Measurements from ENCODE around the gene ZFYVE9.

ZFYVE9 gene

DNA sequence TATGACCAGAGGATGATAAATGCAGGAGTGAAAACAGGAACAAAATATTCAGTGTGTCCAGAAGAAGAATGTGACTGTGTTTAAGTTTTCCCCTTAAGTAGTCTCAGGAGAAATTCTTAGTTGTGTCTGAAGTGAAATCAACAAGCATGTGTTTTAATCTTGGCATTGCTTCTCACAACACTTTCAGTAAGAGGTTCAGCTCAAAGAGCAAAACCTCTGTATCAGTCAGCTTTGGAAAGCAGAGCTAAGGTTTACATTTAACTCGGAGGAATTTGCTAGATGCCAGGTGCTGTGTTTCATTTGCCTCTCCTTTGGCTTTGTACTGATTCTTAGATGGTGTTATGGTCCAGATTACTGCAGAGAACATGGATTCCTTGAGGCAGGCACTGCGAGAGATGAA lies 195.6 kb downstream of the ZFYVE9 start:
- no peak for DNase-seq (ENCODE audit: low read depth in 2 of 2, low spot score in 1 of 2)

DNA sequence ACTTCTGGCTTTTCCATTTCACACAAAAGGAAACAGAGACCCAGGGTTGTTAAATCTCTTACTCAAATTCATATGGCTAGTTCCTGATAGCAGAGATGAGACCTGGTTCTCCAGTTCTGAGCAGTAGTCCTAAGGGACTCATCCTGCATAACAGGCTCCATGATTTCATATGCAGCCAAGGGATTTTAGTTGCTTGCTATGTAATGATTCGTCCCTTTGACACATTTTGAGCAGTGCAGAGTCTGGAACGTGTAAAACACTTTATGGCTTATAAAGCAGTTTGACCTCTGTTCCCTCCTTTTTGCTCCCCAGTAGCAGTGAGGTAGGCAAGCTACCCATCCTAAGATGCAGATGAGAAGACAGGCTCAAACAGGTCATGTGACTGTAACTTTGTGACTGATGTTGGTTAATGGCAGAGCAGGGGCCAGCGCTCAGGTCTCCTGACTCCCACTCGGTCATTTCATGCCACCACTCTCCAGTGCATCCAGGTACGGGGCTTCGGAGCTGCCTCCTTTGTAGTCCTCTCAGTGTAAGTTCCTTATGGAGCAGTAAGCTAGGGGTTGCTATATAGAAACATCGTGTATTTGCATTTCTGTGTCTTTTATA lies 199.9 kb downstream of the ZFYVE9 start:
- DNase-seq (ENCODE audit: low read depth in 2 of 2, low spot score in 1 of 2): no peak

DNA sequence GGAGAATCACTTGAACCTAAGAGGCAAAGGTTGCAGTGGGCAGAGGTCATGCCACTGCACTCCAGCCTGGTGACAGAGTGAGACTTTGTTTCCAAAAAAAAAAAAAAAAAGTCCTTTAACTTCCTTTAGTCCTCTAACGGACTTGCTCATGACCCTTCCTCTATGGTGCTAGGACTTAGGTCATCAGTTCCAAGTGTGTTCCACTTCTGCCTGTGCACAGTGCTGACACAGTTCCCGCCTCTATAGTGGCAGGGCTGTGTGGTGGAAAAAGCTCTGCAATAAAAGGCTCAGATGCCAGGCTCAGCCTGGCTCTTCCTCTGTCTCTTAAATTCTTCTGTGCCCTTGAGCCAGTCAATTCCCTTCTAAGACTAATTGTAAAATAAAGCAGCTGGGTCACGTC lies 202.1 kb downstream of the ZFYVE9 start:
- no peak for DNase-seq (ENCODE audit: low read depth in 2 of 2, low spot score in 1 of 2)

DNA sequence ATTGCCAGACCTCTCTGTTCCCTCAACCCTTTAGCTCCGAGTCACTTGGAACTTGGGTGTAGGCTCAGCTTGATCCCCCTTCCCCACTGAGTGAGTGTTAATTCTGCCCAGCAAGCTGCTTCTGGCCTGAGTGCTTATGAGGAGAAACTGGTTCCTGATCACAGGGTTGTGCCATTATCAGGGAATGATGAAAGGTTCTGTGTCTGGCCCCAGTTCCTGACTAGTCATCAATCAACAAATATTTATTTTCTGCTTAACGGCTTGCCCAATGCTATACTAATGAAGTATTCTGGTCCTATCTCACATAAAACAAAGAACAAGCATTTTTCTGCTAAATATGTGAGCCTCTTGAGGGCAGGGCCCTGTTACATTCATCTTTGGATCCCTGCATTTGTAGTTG lies 203.4 kb downstream of the ZFYVE9 start:
- no peak for DNase-seq (ENCODE audit: low read depth in 2 of 2, low spot score in 1 of 2)

DNA sequence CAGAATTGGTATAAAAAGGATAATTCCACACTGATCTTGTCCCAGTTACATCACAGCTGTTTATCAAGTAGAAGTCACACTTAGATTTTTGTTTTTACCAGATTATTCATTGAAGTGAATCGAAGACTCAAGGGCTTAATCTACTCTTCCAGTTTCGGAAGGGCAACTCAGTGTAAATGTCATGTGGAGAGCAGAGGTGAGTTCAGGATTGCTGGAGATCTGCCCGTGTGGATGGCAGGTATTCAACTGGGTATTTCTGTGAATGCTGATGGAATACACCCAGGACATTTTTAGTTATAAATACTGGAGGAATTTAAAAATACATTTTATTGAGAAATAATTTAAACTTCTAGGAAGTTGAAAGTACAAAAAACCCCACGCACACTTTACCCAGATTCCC lies 204.8 kb downstream of the ZFYVE9 start:
- DNase-seq (ENCODE audit: low read depth in 2 of 2, low spot score in 1 of 2): no peak

DNA sequence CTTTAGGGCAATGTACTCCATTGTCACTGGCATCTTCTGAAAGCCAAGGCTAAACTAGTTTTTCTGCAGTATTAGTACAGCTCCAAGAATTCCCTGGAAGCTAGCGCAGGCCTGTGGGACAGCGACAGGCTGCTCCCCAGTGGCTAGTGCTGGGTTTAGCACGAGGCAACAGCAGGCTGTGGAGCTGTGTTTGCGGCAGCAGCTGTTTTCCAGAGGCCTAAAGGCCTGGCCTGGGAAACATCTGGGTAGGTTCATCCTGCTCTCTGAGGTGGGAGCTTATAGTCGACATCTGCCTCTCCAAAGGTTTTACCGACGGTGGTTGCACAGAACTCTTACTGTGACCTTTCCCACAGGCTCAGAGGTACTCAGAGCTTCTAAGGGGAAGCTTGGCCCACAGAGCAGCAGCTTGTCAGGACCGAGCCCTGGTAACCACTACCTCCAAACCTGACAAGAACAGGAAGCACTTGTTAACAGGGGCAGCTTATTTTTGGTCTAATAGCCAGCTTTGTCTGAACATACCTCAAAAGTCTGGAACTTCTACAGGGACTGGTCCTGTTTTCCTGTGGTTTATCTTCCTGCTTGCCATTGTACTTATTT lies 206.9 kb downstream of the ZFYVE9 start:
- no peak for DNase-seq (ENCODE audit: low read depth in 2 of 2, low spot score in 1 of 2)

DNA sequence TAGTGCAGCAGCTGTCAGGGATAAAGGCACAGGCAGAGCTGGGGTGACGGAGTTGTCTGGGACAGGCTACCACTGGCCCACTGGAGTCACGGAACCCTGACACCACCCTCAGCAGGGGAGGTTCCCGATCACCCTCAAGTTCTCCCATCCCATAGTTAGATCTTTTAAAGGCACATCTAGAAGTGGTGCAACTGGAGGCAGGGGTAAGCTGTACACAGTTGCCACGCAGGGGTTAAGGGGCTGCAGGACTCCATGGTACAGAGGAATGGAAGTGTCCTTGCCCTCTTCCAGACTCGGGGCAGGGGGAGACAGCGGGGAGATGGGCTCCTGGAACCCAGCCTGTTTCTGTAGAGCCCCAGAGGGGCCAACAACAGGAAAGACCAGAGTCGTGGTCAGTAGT lies 210.8 kb downstream of the ZFYVE9 start:
- no peak for DNase-seq (ENCODE audit: low read depth in 2 of 2, low spot score in 1 of 2)

DNA sequence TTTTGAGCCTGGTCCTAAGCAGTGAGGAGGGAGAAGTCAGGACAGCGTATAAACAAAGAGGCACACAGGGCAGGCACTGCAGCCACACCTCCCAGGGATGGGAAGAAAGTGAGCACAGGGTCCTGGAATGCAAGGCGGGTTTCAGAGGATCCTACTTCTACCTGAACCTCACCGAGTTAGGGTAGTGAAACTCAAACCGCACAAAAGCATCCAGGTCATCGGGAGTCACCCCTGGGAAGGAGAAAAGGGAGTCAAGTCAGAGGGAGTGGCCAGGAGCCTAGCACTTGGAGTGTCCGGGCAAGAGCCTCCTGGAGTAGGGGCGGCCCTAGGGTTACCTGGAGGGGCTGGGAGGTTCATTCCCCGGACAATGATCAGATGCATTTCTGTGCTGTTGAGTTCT lies 213.5 kb downstream of the ZFYVE9 start:
- DNase-seq (ENCODE audit: low read depth in 2 of 2, low spot score in 1 of 2): no peak

DNA sequence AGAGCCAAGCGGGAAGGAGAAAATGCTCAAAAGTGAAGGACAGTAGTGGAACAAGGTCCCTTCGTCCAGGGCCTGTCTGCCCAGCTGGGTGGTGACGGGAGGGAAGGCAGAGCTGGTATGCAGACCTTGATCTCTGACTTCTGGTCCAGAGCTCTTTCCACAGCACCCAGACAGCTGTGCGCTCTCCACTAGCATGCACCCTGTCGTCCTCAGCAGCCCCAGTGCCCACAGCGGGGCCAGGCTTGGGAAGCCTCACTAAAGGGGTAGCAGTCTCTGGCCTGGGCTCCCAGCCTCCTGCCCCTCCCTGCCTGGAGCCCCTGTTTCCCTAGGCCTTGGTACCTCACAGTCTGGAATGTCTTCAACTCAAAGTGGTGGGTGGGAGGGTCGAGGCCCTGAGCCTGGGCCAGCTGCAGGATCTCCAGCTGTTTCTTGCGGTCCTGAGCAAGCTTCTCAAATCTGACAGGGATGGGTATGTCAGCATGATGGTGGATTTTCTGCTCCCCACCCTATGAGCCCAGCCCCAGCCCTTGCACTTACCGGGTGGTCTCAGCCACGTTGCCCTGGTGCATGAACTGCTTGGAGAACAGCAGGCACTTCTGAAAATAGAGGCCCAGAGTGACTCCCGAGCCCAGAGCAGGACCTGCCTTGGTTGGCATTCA lies 214.1 kb downstream of the ZFYVE9 start:
- DNase-seq (ENCODE audit: low read depth in 2 of 2, low spot score in 1 of 2): no peak

DNA sequence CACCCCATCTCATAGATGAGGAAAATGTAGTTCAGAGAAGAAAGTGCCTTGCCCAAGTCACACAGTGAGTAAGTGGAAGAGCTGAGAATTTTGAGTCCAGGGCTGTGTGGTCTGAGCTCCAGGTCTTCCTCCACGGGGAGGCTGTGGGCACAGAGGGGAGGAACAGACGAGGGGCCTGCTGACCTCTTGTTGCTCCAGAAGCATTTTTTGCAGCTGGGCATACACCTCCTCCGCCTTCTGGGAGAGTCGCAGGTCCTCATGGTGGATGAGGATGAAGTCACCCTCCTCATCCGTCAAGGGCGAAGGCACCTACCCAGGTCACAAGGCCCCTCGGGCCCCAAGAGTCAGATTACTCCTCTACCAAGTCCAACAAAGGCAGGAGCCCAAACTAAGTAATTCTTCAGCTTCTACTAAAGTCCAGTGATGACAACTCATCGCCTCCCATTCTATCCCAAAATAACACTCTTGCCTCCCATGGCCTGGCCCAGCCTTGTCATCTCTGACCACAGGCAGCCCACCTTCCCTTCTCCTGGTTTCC lies 215.0 kb downstream of the ZFYVE9 start:
- no peak for DNase-seq (ENCODE audit: low read depth in 2 of 2, low spot score in 1 of 2)

DNA sequence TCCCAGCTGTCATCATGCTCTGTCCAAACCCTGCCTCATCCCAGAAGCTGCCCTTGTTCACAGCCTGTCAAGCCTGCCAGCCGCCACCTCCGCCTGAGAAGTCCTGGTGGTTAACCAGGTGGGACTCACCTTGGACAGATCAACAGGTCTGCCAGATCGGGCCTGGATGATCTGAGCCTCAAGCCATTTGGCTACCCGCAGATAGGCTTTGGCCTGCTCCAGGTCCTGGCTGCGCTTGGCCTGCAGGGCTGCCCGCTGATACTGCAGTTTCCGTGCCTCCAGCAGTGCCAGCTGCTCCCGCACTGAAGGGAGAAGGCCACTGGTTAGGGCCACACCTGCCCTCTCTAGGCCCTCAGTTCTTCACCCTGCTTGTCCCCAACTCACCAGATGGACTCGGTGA lies 215.5 kb downstream of the ZFYVE9 start:
- no peak for DNase-seq (ENCODE audit: low read depth in 2 of 2, low spot score in 1 of 2)

DNA sequence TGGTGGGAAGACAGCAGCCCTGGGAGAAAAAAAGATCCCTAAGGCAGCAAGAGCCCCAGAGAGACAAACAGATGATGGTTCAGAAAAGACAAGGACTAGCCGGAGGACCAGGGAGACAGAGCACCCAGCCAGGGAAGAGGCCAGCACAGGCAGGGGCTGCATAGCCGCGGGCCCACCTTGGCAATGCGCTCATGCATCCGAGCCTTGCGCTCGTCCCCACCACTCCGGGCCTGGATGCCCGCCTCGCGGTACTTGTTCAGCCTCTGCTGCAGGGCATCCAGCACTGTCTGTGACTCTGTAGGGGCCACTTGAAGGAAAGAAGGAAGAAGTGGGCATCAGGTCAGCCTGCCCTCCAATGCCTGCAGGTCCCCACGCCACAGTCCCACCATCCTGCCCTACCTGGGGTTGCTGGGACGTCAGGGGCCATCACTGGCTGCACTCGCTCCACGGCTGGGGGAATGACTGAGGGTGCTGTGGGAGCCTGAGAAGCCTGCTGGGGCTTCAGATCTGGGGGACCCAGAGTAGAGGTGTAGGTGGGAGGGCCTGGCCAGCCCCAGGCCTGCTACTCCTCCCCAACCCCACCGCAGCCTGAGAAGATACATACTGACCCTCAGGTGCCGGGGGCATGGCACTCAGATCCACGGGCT lies 217.1 kb downstream of the ZFYVE9 start:
- DNase-seq (ENCODE audit: low read depth in 2 of 2, low spot score in 1 of 2): no peak

DNA sequence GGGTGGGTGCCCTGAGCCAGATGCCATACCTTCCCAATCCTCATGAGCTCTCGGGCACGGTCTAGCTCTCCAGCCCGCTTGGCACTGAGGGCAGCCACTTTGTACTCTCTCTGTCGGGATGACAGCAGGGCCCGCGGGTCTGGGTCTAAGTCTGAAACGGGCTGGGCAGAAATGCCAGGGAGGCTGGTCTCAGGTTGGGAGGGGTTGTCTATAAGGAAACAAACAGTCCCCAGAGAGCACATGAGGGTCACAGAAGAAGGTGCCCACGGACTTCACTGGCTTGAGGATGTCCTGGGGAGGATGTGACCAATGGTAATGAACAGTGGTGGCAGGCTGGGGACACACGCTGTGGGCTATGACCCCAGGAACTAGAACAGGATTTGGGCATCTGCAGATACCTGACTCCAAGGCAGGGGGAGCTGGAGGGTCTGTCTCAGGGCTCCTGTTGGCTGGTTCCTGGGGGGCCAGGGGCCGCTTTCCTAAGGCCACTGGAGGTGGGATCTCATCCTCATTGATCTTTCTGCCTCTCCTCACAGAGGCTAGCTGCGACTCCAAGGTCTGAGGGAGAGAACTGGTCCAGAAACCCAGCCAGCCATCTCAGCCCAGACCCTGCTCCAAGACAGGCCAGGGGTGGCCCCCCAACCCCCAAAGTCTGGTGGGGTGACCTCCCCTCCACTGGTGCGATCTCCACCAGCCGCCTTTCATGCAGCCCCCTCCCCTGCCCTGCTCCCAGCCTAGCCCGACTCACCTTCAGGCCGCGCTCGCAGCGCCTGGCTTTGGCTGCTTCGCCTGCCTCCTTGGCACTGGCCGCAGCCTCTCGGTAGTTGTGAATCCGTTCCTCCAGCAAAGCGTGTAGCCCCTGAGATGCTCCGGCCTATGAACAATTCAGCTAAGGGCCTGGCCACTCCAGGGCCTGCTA lies 218.0 kb downstream of the ZFYVE9 start:
- no peak for DNase-seq (ENCODE audit: low read depth in 2 of 2, low spot score in 1 of 2)

DNA sequence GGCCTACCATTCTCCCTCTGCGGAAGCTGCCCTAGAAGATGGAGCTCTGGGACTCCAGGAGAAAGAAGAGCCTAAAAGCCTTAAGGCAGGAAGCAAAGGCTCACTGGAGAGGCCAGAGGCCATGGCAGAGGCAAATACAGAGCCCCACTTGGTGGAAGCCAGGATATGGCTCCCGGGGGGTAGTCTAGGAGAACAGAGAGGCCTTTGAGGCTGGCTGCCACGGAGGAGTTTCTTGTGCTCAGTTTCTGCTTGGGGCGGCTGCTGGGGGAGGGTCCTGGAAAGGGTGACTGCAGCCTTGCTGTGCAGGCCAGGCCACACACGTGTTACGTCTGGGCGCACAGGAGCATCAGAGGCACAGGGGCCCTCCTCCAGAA lies 218.7 kb downstream of the ZFYVE9 start:
- no peak for DNase-seq (ENCODE audit: low read depth in 2 of 2, low spot score in 1 of 2)

DNA sequence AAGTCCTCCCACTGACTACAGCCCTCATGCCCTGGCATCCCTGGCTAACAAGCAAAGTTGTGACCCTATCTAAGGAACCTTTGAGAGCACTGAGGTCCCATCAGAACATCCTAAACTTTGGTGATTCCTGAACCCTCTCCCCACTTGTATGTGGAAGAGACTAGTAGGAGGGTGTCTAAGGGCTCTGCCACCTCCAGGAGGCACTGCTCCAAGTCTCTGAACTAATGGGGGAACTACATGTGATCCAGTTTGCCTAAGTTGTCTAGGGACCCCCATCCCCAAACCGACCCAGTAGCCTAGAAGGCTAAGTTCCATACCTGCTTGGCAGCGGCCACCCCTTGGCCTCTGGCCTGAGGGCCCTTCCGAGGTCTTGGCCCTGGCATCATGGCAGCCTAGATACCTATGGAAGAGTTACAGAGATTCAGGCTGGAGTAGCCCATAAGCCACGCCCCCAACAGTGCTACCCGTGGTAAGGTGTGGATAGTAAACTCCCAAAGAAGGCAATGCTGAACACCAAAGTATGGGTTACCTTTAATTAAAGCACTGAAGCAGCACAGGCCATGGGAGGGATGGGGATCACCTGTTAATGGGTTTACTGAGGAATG lies 222.4 kb downstream of the ZFYVE9 start:
- no peak for DNase-seq (ENCODE audit: low read depth in 2 of 2, low spot score in 1 of 2)

DNA sequence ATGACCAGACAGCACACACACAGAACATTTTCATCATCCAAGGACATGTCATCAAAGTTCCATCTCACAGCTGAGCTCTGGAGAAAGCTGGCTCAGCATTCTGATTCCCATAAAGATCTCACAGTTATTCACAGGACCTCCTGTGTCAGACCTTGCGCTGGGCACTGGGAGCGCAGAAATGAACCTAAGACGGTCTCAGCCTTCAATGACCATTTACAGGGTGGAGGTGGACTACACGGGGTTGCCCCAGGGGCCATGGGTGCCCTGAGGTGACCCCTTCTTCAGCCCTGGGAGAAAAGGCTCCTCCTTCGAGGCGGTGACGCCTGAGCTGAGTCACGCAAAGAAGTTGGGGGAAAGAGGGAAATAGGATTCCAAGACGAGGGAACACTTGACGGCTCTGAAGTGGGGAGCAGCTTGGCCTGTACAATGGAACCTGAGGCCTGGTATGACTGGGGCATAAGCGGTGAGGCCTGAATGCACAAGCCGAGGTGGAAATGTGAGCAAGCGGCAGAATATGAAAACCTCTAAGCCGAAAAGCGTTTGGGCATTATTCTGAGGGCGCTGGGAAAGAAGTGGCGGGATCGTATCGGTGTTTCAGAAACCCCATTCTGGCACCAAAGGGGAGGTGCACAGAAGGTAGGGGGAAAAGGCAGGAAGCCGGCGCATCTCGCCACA lies 223.3 kb downstream of the ZFYVE9 start:
- DNase-seq (ENCODE audit: low read depth in 2 of 2, low spot score in 1 of 2): no peak

DNA sequence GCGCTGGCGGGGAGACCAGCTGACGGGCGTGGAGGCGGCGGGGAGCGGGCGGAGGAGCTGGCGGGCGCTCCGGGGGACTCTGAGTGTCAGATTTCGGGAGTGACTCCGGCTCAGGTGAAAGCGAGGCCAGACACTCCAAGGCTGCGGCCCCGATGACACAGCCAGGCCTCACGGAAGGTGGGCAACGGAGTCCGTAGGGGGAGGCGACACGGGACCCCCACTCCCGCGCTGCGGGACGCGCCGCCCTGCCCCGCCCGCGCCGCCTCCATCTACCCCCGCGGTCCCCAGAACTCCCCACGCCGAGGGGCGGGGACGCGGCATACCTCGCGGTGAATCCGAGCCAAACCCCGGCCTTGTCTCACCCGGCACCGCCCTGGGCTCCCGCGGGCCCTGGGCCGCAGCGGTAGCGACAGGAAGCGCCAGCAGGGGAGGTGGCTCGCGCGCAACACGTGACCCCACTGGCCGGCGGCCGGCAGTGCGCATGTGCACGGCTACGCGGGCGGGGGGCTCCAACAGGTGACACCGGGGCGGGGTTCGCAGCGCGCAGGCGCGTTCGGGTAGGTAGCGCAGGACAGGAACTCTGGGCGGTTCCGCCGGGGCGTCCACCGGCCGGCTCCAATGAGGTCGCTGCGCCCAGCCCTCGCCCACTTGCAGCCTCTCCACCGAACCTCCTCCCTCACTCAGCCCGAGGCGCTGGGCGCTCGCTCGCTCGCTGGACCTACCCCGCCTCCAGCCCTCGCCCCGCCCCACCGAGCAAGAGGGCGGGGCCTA lies 224.0 kb downstream of the ZFYVE9 start, which contains the start of gene CC2D1B:
Gene CC2D1B, minus strand, starts transcription at position 460 of the 771 bp plus-strand sequence. CDS start 1,585 bp downstream, outside the sequence.
- DNase-seq (ENCODE audit: low read depth in 2 of 2, low spot score in 1 of 2): peak; percentile 93 to 98

DNA sequence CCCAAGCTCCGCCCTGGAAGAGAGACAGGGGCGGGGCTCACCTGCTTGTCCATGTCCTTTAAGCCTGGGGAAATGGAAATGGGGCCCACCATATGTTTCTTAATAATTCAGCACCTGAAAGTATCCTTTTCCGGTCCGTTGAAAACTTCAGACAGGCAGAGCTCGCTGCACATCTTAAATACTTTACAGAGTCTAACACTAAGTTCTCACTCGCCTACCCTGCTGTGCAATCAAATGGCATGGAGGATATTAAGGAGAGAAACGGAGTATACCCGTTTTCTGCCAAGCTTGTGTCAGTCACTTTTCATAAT lies 224.6 kb downstream of the ZFYVE9 start:
- no peak for DNase-seq (ENCODE audit: low read depth in 2 of 2, low spot score in 1 of 2)

DNA sequence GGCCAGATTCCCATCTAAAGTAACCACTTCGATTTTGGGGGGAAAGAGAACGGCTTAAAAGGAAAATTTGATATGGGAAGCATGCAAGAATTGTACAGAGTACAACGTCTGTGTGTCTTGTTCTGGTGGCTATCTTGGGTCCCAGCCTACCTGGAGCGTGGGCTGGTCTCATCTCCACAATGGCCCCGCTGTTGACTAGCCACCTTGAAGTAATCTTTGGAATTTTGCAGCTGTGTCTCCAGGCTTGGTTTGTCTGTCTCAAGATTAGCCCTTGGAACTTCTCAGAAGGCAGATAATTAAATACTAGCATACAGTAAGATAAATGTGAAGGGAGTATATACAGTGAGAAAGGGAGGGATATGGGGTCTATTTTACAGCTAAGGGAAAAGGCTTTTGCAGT lies 225.4 kb downstream of the ZFYVE9 start:
- no peak for DNase-seq (ENCODE audit: low read depth in 2 of 2, low spot score in 1 of 2)
